DOHH2 (cell line): ENCODE data around the gene XPC.

Experiments used
- EZH2phosphoT487 ChIP-seq: fragments of 200-600 bp; sonication (generic); IDR thresholded peaks from 2 replicates; pipeline ENCODE4 v1.6.1; 2017; ENCODE audit warnings: borderline replicate concordance, mild to moderate bottlenecking, antibody characterized with exemption, low read length, moderate library complexity, mixed read lengths
- TF ChIP-seq, protein P1 (sequence below): fragments of 200-600 bp; sonication (generic); IDR thresholded peaks from one replicate; pipeline ENCODE4 v1.5.1; 2014; ENCODE audit warnings: antibody characterized with exemption, mild to moderate bottlenecking, low read depth, low read length; ENCODE audit not compliant: poor library complexity, severe bottlenecking

DNA sequence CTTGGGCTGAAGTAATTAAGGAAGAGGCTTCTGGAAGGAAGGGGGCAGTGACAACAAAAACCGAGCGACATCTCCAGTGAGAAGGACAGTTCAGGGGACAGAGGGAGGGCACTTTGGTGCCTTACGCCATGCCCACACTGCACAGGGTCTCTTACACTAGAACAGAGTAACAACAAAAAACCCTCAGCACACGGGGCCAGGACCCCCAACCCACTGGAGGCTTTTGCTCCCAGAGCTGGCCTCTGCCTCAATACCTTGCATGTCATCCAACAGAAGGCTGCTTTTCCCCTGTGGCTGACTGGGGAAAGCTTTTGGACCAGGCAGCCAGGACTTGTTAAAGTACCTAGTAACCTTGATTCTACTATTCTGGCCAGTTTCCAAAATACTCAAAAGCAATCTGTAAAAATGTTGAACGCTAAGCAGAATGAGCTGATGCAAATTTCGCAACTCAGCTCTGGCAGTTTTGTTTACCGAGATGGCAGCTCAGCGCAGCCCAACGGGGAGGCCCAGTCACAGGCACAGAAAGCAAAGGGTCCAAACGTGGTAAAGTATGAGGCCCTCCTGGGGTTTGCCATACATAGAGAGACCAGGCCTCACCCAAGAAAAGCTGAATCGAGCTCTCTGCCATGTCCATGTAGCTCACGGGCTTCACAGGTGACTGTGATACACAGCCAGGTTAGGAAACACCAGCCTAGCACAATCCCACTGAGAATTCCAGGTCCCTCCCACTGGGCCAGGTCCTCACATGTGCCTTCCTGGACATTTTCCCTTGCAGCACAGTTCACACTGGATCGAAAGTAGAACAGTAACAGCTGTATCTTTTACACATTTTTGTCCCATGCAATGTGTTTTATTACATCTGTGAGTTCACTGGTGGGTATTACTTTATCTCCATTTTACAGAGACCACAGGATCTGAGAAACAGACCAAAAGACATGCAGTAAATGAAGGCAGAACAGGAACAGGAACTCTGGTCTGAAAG lies 59.7 kb downstream of the XPC start:
- TF ChIP-seq, protein P1, sequence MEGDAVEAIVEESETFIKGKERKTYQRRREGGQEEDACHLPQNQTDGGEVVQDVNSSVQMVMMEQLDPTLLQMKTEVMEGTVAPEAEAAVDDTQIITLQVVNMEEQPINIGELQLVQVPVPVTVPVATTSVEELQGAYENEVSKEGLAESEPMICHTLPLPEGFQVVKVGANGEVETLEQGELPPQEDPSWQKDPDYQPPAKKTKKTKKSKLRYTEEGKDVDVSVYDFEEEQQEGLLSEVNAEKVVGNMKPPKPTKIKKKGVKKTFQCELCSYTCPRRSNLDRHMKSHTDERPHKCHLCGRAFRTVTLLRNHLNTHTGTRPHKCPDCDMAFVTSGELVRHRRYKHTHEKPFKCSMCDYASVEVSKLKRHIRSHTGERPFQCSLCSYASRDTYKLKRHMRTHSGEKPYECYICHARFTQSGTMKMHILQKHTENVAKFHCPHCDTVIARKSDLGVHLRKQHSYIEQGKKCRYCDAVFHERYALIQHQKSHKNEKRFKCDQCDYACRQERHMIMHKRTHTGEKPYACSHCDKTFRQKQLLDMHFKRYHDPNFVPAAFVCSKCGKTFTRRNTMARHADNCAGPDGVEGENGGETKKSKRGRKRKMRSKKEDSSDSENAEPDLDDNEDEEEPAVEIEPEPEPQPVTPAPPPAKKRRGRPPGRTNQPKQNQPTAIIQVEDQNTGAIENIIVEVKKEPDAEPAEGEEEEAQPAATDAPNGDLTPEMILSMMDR: no peak
- TF ChIP-seq EZH2phosphoT487: no peak
